ENCODE results near the gene PIK3C2G.

DNA sequence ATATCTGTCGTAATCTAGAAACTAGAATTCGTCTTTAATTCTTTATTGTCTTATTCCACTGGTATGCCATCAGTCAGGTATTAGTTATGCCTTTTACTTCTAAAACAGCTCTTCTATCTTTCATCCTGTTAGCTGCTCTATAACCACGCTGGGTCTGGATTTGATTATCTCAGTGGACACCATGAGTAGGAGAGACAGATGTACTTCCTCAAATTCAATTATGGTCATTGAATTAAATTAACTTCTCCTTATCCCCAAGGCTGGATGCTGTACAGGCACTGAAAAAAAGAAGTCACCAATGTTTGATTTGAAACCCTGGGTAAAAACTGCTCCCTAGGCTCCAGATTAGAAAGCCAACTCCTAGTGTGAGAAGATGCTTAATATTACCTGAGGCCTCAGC lies 107.3 kb downstream of the PIK3C2G start:
- TF ChIP-seq, protein P1, sequence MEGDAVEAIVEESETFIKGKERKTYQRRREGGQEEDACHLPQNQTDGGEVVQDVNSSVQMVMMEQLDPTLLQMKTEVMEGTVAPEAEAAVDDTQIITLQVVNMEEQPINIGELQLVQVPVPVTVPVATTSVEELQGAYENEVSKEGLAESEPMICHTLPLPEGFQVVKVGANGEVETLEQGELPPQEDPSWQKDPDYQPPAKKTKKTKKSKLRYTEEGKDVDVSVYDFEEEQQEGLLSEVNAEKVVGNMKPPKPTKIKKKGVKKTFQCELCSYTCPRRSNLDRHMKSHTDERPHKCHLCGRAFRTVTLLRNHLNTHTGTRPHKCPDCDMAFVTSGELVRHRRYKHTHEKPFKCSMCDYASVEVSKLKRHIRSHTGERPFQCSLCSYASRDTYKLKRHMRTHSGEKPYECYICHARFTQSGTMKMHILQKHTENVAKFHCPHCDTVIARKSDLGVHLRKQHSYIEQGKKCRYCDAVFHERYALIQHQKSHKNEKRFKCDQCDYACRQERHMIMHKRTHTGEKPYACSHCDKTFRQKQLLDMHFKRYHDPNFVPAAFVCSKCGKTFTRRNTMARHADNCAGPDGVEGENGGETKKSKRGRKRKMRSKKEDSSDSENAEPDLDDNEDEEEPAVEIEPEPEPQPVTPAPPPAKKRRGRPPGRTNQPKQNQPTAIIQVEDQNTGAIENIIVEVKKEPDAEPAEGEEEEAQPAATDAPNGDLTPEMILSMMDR (IDR thresholded peaks at IDR 0.05; ENCODE audit: low read depth, low read length, poor library complexity, severe bottlenecking), result no peak
- no peak for TF ChIP-seq EZH2phosphoT487 (IDR thresholded peaks at IDR 0.05; ENCODE audit: borderline replicate concordance, low read length)
